ENCODE measurements around the gene SMARCC2.

SMARCC2 gene

GRCh38 chr12:56143870-56144269 lies 45.4 kb downstream of the SMARCC2 start:
- no peak for TF ChIP-seq CTCF (IDR thresholded peaks at IDR 0.05; ENCODE audit: insufficient read depth, low read depth, low read length, missing control alignments)
- no peak overlapping the region for H3K4me3 ChIP-seq (ENCODE audit: low read depth, low read length)
- DNase-seq (ENCODE audit: low read depth) = no peak

GRCh38 chr12:56143217-56143616 lies 46.1 kb downstream of the SMARCC2 start:
- DNase-seq (ENCODE audit: low read depth) = no peak
- no peak overlapping the region for H3K4me3 ChIP-seq (ENCODE audit: low read depth, low read length)
- no peak for TF ChIP-seq CTCF (IDR thresholded peaks at IDR 0.05; ENCODE audit: insufficient read depth, low read depth, low read length, missing control alignments)

- no peak for DNase-seq (ENCODE audit: low read depth)
- H3K4me3 ChIP-seq (ENCODE audit: low read depth, low read length) = no peak overlapping the region
- no peak for TF ChIP-seq CTCF (IDR thresholded peaks at IDR 0.05; ENCODE audit: insufficient read depth, low read depth, low read length, missing control alignments)
Observed at GRCh38 chr12:56141946-56142784, 47.1 kb downstream of the SMARCC2 start.

- no peak for DNase-seq (ENCODE audit: low read depth)
- TF ChIP-seq CTCF (IDR thresholded peaks at IDR 0.05; ENCODE audit: insufficient read depth, low read depth, low read length, missing control alignments) = no peak
- no peak overlapping the region for H3K4me3 ChIP-seq (ENCODE audit: low read depth, low read length)
Observed at GRCh38 chr12:56137853-56138571, 51.3 kb downstream of the SMARCC2 start.

GRCh38 chr12:56134897-56135296 lies 54.4 kb downstream of the SMARCC2 start:
- no peak overlapping the region for H3K4me3 ChIP-seq (ENCODE audit: low read depth, low read length)
- TF ChIP-seq CTCF (IDR thresholded peaks at IDR 0.05; ENCODE audit: insufficient read depth, low read depth, low read length, missing control alignments) = no peak
- no peak for DNase-seq (ENCODE audit: low read depth)

- no peak for TF ChIP-seq CTCF (IDR thresholded peaks at IDR 0.05; ENCODE audit: insufficient read depth, low read depth, low read length, missing control alignments)
- H3K4me3 ChIP-seq (ENCODE audit: low read depth, low read length) = no peak overlapping the region
- no peak for DNase-seq (ENCODE audit: low read depth)
Observed at GRCh38 chr12:56130876-56131275, 58.4 kb downstream of the SMARCC2 start.
